ENCODE data around the gene DNAJC8. TPM values are rescaled to one million over a fixed set of nuclear protein-coding genes. Genes with fewer than 3 reads are reported as not detected.

The DNAJC8 gene
- polyA plus RNA-seq, 3 donors = 30.6 to 118 (median 113) TPM

GRCh38 chr1:28249013-28249865, 16.4 kb upstream of the DNAJC8 start:
- Histone ChIP-seq H3K4me1 (ENCODE audit: control insufficient read depth in 1 of 2, insufficient read depth in 2 of 2, low read length in 2 of 2) (peaks cover 59 to 61% of the 10 kb centered on the region in 2 donors), H3K4me2 (replicated peaks; ENCODE audit: extremely low read depth, low read length, poor library complexity, severe bottlenecking) (peak overlapping the region; percentile 96), H3K4me3 (replicated peaks in 1 of 3; ENCODE audit: low read depth in 2 of 3, low read length in 3 of 3) (peak overlapping the region in 1 of 3 experiments; percentile 96), H3K27me3 (ENCODE audit: control insufficient read depth in 2 of 2, insufficient read depth in 2 of 2, low read length in 2 of 2) (no peaks in the 10 kb centered on the region), H3K36me3 (replicated peaks in 1 of 2; ENCODE audit: control insufficient read depth in 1 of 2, insufficient read depth in 2 of 2, low read length in 2 of 2) (no peaks in the 10 kb centered on the region), H3K27ac (ENCODE audit: low read depth in 1 of 2, low read length in 2 of 2) (peak overlapping the region; percentile 40 to 75), H3K9me3 (replicated peaks in 1 of 2; ENCODE audit: control insufficient read depth in 1 of 2, insufficient read depth in 1 of 2, low read length in 2 of 2) (no peaks in the 10 kb centered on the region), H3K9ac (ENCODE audit: insufficient read depth, low read length, poor library complexity, severe bottlenecking) (no peak overlapping the region), H3K79me2 (ENCODE audit: insufficient read depth, low read length) (no peaks in the 10 kb centered on the region), H2AFZ (ENCODE audit: insufficient read depth, low read depth, low read length, poor library complexity, severe bottlenecking) (peak overlapping the region; percentile 76), H4K20me1 (ENCODE audit: insufficient read depth, low read length) (no peaks in the 10 kb centered on the region)
- H3K27me3 Mint-ChIP-seq (ENCODE audit: low read depth in 3 of 3) = peaks cover 0 to 1% (median 0%) of the 10 kb centered on the region in 3 donors
- H3K36me3 Mint-ChIP-seq = no peaks in the 10 kb centered on the region
- no peak for TF ChIP-seq CTCF (IDR thresholded peaks at IDR 0.05)
- peaks cover 56% of the 10 kb centered on the region for H3K4me1 Mint-ChIP-seq
- peak in 2 of 3 donors; percentile 65 for DNase-seq
- intact Hi-C loops (cut with micrococcal nuclease) = loop anchor here (2.0 to 5.0 kb wide), 2 partner anchors 78 to 80 kb away; partner anchors contain the start of gene MED18 (in 2 of the 2)
- 29% methylated on average over 1 of the region's 3 CpGs for WGBS (ENCODE audit: insufficient coverage)
- peak overlapping the region in 1 of 2 donors; percentile 61 for H3K4me3 Mint-ChIP-seq
- no peaks in the 10 kb centered on the region for H3K9me3 Mint-ChIP-seq
- peak overlapping the region; percentile 76 to 99 (median 96) for H3K27ac Mint-ChIP-seq

GRCh38 chr1:28248273-28249012, 15.6 kb upstream of the DNAJC8 start:
- peak; percentile 69 to 77 (median 76) for DNase-seq
- H3K27ac ChIP-seq (ENCODE audit: low read depth in 1 of 2, low read length in 2 of 2) = peak overlapping the region; percentile 75 to 89
- peak overlapping the region in 2 of 3 experiments; percentile 14 to 96 for H3K4me3 ChIP-seq (replicated peaks in 1 of 3; ENCODE audit: low read depth in 2 of 3, low read length in 3 of 3)
- Mint-ChIP-seq H3K4me1 (peaks cover 63% of the 10 kb centered on the region), H3K27me3 (ENCODE audit: low read depth in 3 of 3) (no peaks in the 10 kb centered on the region), H3K9me3 (no peaks in the 10 kb centered on the region), H3K27ac (peak overlapping the region; percentile 94 to 99 (median 96)), H3K36me3 (no peaks in the 10 kb centered on the region), H3K4me3 (peak overlapping the region; percentile 61 to 82)
- peak overlapping the region; percentile 76 for H2AFZ ChIP-seq (ENCODE audit: insufficient read depth, low read depth, low read length, poor library complexity, severe bottlenecking)
- no peaks in the 10 kb centered on the region for H3K79me2 ChIP-seq (ENCODE audit: insufficient read depth, low read length)
- H3K27me3 ChIP-seq (ENCODE audit: control insufficient read depth in 2 of 2, insufficient read depth in 2 of 2, low read length in 2 of 2) = no peaks in the 10 kb centered on the region
- no peaks in the 10 kb centered on the region for H4K20me1 ChIP-seq (ENCODE audit: insufficient read depth, low read length)
- H3K4me1 ChIP-seq (ENCODE audit: control insufficient read depth in 1 of 2, insufficient read depth in 2 of 2, low read length in 2 of 2) = peaks cover 67 to 69% of the 10 kb centered on the region in 2 donors
- intact Hi-C loops (cut with micrococcal nuclease) = loop anchor here (2.0 to 5.0 kb wide), 2 partner anchors 79 to 80 kb away; partner anchors contain the start of gene MED18 (in 2 of the 2)
- peak; percentile 97 for TF ChIP-seq CTCF (IDR thresholded peaks at IDR 0.05)
- peak overlapping the region; percentile 16 for H3K9ac ChIP-seq (ENCODE audit: insufficient read depth, low read length, poor library complexity, severe bottlenecking)
- 0% methylated on average over 4 of the region's 12 CpGs for WGBS (ENCODE audit: insufficient coverage)
- H3K9me3 ChIP-seq (replicated peaks in 1 of 2; ENCODE audit: control insufficient read depth in 1 of 2, insufficient read depth in 1 of 2, low read length in 2 of 2) = no peaks in the 10 kb centered on the region
- peak overlapping the region; percentile 96 for H3K4me2 ChIP-seq (replicated peaks; ENCODE audit: extremely low read depth, low read length, poor library complexity, severe bottlenecking)
- H3K36me3 ChIP-seq (replicated peaks in 1 of 2; ENCODE audit: control insufficient read depth in 1 of 2, insufficient read depth in 2 of 2, low read length in 2 of 2) = no peaks in the 10 kb centered on the region
